ENCODE results near the gene ZNF443.
"Not testable (repeated sequence)": the region's sequence is repeated elsewhere in the genome, so short reads cannot be mapped to it uniquely, and the experiment has no call there.

ZNF443 gene

DNA sequence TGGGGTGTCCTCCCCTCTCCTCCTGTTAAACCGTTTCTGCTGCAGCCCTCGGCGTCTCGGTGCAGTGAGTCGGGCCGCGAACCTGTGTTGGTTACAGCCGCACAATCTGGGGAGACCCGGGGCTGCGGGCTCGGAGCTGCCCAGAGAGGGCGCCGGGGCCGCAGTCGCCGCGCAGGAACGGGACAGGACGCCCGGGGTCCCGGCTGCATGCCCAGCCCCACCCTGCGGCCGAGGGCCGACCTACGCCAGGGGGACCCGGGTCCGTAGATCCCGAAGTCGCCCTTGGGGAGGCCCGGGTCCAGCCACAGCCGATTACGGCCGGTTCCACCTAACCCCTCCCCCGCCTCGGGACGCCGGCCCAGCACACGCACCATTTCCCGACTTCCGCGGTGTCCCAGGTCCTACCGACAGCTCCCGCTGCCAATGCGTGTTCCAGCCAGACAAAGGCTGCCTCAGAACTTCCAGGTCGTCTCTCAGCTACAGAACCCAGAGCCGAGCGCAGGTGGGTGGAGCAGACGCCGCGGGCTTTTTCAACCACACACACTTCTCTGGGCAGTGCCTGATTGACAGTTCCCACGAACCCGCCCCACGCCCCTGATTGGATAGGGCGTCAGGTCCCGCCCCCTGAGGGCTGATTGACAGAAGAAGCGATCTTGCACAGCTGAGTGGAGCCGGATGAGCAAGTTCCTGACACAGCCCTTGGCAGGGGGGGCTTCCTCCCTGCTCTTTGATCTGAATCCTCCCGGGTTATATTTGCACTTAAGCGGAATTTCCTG is at the start of gene ZNF443:
Gene ZNF443, minus strand, starts transcription at position 481 of the 776 bp plus-strand sequence. Its CDS starts 107 bp downstream, at position 374.
- peak; percentile 96 for DNase-seq

DNA sequence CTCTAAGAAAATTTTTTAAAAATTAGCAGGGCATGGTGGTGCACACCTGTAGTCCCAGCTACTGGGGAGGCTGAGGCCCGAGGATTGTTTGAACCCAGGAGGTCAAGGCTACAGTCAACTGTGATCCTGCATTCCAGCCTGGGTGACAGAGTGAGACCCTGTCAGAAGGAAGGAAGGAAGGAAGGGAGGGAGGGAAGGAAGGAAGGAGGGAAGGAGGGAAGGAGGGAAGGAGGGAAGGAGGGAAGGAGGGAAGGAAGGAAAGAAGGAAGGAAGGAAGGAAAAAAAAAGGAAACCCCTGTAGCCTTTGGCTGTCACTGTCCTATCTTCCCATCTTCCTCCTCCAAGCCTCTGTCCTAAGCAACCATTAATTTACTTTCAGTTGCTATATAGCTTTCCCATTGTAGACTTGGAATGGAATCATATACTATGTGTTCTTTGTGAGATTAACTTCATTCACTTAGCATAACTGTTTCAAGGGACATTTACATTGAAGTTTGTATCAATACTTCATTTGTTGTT is 45.5 kb upstream of the ZNF443 start:
- not testable (repeated sequence) for DNase-seq

DNA sequence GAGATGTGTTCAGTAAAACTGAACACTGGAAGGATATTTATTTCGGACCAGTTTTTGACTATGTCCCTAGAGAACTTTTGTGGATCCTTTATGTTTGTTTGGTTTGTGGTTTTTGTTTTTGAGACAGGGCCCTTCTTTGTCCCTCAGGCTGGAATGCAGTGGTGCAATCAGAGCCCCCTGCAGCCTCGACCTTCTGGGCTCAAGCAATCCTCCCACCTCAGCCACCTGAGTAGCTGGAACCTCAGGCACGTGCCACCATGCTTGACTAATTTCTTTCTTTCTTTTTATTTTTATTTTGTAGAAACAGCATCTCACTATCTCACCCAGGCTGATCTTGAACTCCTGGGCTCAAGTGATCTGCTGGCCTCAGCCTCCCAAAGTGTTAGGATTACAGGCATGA is 44.8 kb upstream of the ZNF443 start:
- no peak for DNase-seq

DNA sequence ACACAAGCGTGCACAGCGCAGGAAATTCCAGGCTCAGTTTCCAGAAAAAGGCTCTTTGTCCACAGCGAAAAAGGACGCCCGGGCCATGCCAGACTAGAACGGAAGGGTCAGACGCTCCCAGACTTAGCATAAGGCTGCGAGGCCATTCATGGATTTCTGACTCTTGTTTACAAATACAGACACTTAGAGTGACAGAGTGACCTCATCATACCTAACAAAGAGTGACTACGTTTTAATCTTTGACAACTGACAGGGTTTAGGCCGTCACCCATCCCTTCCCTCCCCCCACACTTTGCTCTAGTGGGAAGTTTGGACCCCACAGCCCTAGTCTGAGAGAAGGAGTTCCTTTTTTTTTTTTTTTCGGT is 44.2 kb upstream of the ZNF443 start:
- DNase-seq, result no peak

DNA sequence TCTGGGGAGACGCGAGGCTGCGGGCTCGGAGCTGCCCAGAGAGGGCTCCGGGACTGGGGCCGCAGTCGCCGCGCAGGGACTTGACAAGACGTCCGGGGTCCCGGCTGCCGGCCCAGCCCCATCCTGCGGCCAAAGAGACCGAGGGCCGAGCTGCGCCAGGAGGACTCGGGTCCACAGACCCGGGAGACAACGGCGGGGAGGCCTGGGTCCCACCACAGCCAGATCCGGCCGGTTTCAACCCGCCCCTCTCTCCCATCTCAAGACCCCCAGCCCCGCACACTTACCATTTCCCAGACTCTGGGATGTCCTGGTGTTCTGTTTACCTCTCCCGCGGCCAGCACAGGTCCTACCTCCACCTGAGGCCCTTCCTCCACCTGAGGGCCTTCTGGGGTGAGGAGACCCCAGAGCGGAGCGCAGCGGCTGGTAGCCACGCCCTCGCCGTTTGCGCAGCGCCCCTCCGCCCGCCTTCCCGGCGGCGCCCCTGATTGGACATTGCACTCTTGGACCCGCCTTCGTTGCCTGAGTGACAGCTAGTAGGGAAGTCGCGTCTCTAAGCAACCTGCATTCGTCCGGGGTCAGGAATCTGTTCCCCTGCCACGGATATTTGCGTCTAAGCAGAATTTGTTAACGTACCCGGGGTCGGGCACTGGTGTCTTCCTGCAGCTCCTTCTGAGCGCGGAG is 43.7 kb upstream of the ZNF443 start, which contains the start of gene ZNF709:
Gene ZNF709, minus strand, starts transcription at position 446 of the 681 bp plus-strand sequence. Its CDS starts 159 bp downstream, at position 287.
- DNase-seq, result peak; percentile 68

DNA sequence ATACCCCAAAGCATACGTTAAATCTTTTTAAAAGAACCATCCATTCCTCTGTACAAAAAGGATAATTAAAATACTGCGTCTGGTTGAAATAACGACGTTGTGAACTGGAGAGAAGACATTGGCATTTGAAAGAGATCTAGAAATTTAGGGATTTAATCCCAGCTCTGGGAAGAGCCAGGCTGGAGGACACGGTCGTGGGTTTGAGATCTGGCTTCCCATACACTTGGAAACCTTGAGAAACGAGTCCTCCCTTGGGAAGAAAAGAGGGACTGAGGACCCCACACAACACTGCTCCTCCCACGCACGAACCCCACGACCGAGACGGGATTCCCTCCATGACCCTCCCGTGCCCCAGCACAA is 43.2 kb upstream of the ZNF443 start:
- no peak for DNase-seq

DNA sequence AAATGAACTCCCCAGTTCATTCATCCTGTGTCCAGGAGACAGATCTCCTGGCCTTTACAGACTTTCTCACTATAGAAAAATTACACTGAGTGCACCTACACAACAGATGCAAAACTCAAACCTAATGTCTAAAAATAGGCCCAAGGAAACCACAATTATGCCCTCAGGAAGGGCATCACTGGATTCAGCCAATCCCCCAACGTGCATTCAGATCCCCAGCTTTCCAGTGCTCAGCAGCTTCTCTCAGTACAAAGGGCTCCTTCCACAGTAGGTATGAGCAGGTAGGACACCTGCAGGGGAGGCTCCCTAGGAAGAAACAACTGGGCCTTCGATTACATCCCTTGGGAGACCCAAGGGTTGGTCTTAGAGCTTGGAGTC is 41.7 kb upstream of the ZNF443 start:
- no peak for DNase-seq

DNA sequence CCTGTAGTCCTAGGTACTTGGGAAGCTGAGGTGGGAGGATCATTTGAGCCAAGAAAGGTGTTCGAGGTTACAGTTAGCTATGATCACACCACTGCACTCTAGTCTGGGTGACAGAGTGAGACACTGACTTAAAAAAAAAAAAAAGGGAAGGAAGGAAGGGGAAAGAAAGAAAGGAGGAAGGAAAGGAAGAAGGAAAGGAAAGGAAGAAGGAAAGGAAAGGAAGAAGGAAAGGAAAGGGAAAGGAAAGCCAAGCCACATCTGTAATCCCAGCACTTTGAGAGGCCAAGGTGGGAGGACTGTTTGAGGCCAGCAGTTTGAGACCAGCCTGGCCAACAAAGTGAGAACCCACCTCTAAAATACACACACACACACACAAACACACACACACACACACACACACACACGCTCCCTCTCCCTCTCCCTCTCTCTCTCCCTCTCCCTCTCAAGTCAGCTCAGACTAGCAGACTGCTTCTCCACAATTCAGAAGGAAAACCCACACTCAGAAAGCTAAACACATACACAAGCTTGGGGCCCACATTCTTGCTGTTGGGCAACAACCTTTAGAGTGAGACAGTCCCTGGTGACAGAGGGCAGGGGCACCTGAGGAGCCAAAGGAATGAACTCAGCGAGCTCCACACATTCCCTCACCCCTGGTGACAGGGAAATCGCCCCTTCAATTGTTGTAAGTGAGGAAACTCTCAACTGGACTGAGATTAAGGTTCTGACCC is 41.1 kb upstream of the ZNF443 start:
- DNase-seq, result no peak

DNA sequence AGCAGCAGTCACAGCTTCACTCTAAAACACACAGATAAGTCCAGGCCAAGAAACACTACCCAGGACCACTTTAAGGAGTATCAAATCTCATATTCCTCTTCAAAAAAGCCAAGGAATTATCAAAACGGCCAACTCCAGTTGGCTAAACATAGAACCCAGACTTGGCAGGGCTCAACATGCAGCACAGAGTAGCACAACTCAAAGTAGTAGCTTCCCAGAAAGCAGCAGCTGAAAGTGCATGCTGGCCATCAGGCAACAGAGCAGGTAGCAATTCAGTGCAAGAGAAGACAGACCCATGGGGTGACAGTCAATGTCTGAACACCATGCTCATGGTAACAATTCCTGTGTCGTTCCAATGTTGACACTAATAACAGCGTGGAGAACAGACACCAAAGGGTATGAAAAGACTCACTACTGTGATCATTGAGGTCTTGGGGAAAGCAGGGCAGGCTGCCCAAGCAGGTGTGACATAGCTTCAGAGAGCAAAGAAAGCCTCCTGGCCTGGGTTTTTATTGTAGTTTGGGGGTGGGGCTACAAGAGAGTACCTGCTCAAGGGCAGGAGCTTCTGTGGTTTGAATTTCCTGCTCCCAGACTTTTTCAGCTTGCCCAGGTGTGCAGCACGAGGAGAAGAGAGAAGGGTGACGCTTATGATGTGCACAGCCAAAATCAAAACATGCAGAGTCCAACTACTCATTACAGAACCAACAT is 37.6 kb upstream of the ZNF443 start:
- no peak for DNase-seq

DNA sequence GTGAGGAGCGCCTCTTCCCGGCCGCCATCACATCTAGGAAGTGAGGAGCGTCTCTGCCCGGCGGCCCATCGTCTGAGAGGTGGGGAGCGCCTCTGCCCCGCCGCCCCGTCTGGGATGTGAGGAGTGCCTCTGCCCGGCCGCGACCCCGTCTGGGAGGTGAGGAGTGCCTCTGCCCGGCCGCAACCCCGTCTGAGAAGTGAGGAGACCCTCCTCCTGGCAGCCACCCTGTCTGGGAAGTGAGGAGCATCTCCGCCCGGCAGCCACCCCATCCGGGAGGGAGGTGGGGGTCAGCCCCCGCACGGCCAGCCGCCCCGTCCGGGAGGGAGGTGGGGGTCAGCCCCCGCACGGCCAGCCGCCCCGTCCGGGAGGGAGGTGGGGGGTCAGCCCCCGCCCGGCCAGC is 26.8 kb upstream of the ZNF443 start:
- not testable (repeated sequence) for DNase-seq

DNA sequence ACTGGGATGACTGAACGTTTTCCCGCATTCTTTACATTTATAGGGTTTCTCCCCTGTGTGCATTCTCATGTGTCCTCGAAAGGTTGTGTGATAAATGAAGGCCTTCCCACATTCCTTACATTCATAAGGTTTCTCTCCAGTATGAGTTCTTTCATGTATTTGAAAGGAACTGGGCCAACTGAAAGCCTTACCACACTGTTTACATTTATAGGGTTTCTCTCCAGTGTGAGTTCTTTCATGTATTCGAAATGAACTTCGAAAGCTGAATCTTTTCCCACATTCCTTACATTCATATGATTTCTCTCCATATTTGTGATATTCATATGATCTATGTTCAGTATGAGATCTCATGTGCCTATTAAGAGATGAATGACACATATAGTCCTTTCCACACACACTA is 24.4 kb upstream of the ZNF443 start:
- no peak for DNase-seq

DNA sequence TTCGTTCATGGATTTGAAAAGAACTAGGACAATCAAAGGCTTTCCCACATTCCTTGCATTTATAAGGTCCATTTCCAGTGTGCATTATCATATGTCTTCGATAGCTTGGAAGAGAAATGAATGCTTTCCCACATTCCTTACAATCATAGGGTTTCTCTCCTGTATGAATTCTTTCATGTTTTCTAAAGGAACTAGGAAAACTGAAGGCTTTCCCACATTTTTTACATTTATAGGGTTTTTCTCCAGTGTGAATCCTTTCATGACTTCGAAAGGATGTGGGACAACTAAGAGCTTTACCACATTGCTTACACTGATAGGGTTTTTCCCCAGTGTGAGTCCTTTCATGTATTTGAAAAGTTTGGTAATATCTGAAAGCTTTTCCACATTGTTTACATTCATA is 23.9 kb upstream of the ZNF443 start:
- DNase-seq, result no peak

DNA sequence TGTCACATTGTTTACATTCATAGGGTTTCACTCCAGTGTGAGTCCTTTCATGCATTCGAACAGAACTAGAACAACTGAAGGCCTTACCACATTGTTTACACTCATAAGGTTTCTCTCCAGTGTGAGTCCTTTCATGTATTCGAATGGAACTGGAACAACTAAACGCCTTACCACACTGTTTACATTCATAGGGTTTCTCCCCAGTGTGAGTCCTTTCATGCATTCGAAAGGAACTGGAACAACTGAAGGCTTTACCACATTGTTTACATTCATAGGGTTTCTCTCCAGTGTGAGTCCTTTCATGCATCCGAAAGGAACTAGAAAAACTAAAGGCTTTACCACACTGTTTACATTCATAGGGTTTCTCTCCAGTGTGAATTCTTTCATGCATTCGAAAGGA is 23.3 kb upstream of the ZNF443 start:
- not testable (repeated sequence) for DNase-seq

DNA sequence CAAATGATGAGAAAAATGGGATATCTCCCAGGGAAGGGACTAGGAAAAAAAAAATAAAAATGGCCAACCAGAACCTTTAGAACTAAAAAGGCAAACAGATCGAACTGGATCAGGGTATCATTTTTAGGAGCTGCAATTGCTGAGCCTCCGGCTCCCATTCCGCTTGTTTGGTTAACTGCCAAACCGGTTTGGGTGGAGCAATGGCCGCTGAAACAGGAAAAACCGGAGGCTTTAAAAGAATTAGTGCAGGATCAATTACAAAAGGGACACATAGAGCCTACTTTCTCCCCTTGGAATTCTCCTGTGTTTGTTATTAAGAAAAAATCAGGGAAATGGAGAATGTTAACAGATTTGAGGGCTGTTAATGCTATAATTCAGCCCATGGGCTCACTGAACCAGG is 12.7 kb upstream of the ZNF443 start:
- DNase-seq, result no peak

DNA sequence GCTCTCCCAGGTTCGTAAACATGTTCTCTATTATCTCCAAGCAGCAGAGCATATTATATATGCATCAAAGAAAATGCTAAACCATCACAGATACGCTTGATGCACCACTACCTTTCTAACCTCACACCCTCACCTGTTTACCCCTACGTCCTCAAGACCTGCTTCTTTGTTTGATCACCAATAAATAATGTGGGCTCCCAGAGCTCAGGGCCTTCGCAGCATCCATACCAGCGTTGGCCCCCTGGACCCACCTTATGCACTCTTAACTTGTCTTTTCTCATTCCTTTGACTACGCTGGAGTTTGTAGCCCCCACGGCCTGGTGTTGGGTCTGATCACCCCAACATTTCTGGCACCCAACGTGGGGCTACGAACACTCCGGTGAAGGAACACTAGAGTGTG is 10.0 kb upstream of the ZNF443 start:
- no peak for DNase-seq

DNA sequence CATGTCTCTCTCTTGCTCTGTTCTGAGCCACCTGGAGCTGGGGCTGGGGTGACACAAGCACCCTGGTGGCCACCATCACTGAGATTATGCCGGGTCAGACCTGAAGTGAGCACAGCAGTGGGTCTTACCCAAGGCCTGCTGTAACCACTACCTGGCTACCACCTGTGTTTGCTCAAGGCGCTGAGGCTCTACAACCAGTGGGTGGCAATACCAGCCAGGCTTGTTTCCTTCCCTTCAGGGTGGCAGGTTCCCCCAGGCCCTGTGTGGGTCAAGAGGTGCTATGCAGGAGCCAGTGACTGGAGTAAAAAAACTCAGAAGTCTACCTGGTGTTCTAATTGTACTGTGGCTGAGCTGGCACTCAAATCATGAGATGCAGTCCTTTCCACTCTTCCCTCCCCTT is 8.0 kb upstream of the ZNF443 start:
- no peak for DNase-seq

DNA sequence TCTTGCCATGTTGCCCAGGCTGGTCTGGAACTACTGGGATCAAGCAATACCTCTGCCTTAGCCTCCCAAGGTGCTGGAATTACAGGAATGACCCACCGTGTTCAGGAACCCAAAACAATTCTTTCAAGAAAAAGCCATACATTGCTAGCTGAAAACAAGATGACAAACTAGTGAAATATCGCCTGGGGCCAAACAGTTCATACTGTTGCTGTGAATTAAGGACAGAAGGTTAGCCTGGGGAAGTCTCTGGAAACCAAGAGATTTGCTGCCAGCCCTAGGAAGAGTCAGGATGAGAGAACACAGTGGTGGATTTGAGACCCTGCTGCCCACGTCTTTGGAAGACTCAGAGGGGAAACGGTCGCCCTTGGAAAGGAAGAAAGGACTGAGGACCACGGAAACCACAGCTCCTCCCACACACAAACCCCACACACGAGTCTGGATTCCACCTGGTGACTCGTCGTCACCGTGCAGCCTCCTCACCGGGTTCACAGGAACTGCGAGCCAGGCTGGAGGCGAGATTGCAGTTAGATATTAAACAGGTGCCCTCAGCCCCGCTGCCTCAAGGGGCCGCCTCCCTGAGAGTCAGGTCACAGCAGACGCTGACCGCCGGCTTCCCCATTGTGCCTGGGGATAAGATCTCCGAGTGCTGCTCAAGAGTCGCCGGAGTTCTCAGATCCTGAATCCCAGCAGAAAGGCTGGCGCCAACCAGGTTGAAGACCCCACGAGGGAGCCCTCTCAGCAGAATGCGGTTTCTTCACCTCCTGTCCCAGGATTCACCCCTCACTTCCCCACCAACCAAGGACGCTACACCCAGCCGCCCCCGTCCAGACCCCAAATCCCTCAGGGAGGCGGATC is 908 bp downstream of the ZNF443 start:
- not testable (repeated sequence) for DNase-seq

DNA sequence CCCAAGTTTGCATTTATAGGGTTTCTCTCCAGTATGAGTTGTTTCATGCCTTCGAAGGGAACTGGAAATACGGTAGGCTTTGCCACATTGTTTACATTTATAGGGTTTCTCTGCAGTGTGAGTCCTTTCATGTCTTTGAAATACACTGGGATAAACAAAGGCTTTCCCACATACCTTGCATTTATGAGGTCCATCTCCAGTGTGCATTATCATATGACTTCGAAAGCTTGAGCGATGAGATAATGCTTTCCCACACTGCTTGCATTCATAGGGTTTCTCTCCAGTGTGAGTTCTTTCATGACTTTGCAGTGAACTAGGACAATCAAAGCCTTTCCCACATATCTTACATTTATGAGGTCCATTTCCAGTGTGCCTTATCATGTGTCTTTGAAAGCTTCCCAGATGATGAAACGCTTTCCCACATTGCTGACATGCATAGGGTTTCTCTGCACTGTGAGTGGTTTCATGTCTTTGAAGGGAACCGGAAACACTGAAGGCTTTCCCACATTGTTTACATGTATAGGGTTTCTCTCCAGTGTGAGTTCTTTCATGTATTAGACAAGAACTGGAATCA is 10.0 kb downstream of the ZNF443 start:
- DNase-seq, result not testable (repeated sequence)

DNA sequence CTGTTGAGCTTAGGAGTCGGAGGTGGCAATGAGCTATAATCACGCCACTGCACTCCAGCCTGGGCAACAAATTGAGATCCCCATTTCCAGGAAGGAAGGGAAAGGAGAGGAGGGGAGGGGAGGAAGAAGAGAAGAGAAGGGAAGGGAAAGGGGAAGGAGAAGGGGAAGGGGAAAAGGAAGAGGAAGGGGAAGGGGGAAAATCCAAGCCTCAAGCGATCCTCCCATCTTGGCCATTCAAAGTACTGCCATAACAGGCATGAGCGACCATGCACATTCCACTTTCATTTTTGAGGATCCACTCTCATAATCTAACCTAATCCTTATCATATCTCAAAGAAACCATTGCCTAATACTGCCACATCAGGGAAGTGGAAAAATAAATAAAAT is 14.9 kb downstream of the ZNF443 start:
- no peak for DNase-seq

DNA sequence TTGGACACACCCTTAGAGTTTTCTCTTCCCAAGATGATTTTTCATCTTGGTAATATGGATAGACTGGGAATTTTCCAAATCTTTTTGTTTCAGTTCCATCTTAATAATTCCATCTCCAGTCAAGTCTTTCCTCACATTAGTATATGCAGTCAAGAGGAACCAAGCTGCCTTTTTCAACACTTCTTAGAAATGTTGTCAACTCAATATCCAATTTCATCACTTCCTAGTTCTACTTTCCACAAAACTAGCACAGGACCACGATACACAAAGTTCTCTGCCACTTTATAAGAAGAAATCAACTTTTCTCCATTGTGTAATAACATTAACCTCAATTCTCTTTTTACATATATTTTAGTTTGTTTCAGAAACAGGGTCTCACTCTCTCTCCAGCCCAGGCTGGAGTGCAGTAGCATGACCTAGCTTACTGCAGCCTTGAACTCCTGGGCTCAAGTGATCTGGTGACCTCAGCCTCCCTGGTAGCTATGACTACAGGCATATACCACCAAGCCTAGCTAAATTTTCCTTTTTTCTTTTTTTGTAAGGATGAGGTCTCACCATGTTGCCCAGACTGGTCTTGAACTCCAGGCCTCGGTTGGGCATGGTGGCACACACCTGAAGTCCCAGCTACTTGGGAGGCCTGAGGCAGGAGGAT is 15.5 kb downstream of the ZNF443 start:
- no peak for DNase-seq

DNA sequence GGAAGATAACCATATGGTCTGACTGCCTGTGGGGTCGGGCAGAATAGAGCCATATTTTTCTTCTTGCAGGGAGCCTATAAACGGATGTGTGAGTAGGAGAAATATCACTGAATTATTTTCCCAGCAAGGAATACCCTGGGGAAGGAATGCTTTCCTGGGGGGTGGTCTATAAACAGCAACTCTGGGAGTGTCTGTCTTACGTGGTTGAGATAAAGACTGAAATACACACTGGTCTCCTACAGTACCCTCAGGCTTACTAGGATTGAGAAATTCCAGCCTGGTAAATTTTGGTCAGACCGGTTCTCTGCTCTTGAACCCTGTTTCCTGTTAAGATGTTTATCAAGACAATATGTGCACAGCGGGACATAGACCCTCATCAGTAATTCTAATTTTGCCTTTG is 23.5 kb downstream of the ZNF443 start:
- not testable (repeated sequence) for DNase-seq

Data from T1000 (cell line).